ENCODE results near the gene CHD6. TPM values are rescaled to one million over a fixed set of nuclear protein-coding genes. Genes with fewer than 3 reads are reported as not detected.

The CHD6 gene
- total RNA-seq, 1 donor from 2014 or later = 114 TPM

DNA sequence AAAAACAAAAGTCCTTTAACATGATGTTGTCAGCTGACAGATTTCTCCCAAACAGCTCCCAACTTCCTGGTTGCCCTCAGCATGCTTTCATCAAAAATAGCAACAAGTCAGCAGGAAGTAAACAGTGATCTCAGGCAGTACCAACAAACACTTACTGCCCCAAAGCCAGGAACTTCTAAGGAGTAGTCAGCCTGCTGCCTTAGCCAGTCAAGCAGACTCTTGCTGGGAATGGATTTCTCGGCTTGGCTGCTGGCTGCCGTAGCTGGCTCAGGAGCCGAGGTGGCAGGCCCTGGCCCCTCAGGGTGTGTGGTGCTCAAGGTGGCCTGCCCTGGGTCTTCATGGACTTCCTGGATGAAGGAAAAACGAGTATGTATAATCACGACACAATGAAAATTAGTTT lies 205.0 kb downstream of the CHD6 start:
- no peaks in the 10 kb centered on the region for H3K4me1 Mint-ChIP-seq (ENCODE audit: low read depth)
- DNase-seq (ENCODE audit: low spot score, unreplicated experiment) = no peak
- H3K27me3 Mint-ChIP-seq = no peaks in the 10 kb centered on the region
- H3K36me3 Mint-ChIP-seq (ENCODE audit: insufficient read depth) = peaks cover 23% of the 10 kb centered on the region
- TF ChIP-seq, protein P1, sequence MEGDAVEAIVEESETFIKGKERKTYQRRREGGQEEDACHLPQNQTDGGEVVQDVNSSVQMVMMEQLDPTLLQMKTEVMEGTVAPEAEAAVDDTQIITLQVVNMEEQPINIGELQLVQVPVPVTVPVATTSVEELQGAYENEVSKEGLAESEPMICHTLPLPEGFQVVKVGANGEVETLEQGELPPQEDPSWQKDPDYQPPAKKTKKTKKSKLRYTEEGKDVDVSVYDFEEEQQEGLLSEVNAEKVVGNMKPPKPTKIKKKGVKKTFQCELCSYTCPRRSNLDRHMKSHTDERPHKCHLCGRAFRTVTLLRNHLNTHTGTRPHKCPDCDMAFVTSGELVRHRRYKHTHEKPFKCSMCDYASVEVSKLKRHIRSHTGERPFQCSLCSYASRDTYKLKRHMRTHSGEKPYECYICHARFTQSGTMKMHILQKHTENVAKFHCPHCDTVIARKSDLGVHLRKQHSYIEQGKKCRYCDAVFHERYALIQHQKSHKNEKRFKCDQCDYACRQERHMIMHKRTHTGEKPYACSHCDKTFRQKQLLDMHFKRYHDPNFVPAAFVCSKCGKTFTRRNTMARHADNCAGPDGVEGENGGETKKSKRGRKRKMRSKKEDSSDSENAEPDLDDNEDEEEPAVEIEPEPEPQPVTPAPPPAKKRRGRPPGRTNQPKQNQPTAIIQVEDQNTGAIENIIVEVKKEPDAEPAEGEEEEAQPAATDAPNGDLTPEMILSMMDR (IDR thresholded peaks at IDR 0.05; ENCODE audit: unreplicated experiment) = no peak
- H3K9me3 Mint-ChIP-seq (ENCODE audit: low read depth) = no peaks in the 10 kb centered on the region
- H3K27ac Mint-ChIP-seq = no peak overlapping the region
- no peak overlapping the region for H3K4me3 Mint-ChIP-seq (ENCODE audit: low read depth)

DNA sequence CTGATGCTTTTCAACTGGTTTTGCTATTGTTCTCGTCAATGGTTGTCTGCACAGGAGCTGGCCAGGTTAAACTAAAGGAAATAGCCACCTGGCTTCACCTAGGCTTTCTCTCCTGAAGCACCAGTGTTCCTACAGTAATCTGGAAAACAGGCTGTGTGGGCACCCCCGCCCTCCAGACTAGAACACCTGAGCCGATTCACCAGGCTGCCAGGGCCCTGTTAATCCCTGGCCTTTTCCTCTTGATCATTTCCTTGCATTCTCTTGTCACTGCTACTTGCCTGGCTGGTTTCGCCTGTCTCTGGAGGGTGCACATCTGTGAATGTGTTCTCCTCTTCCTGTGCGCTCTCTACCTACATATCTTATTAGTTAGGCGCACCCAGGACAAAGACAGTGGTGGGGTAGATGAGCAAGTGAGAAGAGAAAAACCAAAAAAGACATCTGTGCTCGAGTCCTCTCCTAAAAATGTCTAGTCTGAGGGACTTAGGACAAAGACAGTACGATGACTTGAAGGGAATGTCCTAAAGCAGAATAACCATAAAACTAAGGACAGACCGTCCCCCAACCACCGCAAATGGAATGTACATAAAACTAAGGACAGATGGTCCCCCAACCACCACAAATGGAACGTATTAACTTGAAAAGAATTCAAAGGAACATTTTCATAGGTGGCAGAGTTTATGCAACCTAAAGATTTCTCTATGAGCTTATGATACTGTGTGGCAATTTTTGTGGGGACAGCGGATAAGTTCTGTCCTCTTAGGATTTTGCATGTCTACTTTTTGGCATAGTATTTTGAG lies 205.7 kb downstream of the CHD6 start:
- Mint-ChIP-seq H3K4me3 (ENCODE audit: low read depth) (no peak overlapping the region), H3K4me1 (ENCODE audit: low read depth) (no peaks in the 10 kb centered on the region), H3K27ac (no peak overlapping the region), H3K27me3 (no peaks in the 10 kb centered on the region), H3K36me3 (ENCODE audit: insufficient read depth) (peaks cover 22% of the 10 kb centered on the region), H3K9me3 (ENCODE audit: low read depth) (no peaks in the 10 kb centered on the region)
- no peak for DNase-seq (ENCODE audit: low spot score, unreplicated experiment)
- TF ChIP-seq, protein P1 (IDR thresholded peaks at IDR 0.05; ENCODE audit: unreplicated experiment) = no peak

DNA sequence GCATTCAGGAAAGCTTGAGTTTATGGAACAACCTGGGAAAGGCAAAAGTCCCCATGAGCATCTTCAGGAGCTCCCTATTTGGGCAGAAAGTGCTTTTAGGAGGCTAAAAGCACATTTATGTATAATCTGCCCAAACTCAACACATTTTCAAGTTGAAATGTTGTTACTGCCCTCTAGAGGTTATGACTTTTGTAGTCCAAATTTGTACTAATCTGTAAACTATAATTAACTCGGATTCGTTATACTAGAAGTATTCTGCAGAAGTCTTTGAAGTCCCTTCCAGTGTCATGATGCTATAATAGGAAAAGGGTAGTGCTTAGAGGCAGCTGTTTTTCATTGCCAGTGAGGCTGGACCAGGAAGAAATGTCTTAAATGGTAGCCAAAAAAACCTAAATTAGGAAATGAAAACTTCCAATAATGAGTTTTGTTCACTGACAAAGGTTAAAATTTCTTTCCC lies 206.8 kb downstream of the CHD6 start:
- Mint-ChIP-seq H3K9me3 (ENCODE audit: low read depth) (no peaks in the 10 kb centered on the region), H3K4me3 (ENCODE audit: low read depth) (no peak overlapping the region), H3K27ac (no peak overlapping the region), H3K36me3 (ENCODE audit: insufficient read depth) (peaks cover 24% of the 10 kb centered on the region), H3K4me1 (ENCODE audit: low read depth) (no peaks in the 10 kb centered on the region), H3K27me3 (no peaks in the 10 kb centered on the region)
- TF ChIP-seq, protein P1 (IDR thresholded peaks at IDR 0.05; ENCODE audit: unreplicated experiment) = peak; percentile 35
- no peak for DNase-seq (ENCODE audit: low spot score, unreplicated experiment)

DNA sequence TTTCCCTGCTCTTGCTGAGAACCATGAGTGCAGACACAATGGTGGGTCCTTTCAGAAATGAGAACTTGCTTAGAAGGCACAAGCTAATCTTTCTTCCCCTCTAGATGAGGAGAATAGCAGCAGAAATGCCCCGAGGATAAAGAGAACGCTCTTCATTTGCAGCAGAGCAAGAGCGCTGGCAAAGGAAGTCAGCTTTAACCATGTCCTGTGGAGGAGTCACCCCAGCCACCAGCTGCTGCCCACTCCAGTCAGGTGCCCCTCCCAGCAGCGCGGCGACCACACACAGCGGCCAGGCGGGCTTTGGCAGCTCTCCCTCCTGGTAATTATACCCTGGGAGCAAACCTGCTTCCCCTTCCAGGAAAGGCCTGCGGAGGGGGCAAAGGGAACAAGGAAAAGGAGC lies 209.2 kb downstream of the CHD6 start:
- Mint-ChIP-seq H3K4me1 (ENCODE audit: low read depth) (no peaks in the 10 kb centered on the region), H3K36me3 (ENCODE audit: insufficient read depth) (peaks cover 24% of the 10 kb centered on the region), H3K27ac (peak overlapping the region; percentile 39), H3K4me3 (ENCODE audit: low read depth) (no peak overlapping the region), H3K27me3 (no peaks in the 10 kb centered on the region), H3K9me3 (ENCODE audit: low read depth) (no peaks in the 10 kb centered on the region)
- TF ChIP-seq, protein P1 (IDR thresholded peaks at IDR 0.05; ENCODE audit: unreplicated experiment) = no peak
- no peak for DNase-seq (ENCODE audit: low spot score, unreplicated experiment)

DNA sequence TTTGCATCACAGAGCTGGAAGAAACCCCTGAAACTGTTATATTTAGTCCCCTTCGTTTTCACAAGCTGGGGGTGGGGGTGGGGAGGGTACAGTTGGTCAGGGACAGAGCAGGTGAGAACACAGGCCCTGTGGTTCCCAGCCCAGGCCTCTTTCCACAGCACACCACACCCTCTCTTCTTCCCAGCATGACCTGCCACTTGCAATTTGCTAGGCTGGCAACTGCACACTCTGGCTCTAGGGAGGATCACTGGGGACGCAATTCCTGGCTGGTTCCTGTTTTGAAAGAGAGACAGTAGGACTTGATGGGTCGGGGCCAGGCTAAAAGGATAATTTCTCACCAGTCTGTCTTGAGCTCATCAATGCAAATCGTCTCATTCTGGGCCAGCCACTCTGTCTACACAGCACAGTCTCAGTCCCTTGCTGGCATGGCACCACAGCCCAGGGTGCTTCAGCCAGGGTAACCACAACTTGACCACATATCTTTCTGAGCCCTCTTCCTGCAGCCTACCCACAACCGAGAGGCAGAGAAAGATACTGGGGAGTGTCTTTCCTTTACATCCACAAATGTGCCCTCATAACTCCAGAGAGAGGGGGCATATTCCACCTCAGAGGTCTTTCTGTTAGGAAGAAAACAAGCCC lies 209.9 kb downstream of the CHD6 start:
- Mint-ChIP-seq H3K27me3 (no peaks in the 10 kb centered on the region), H3K9me3 (ENCODE audit: low read depth) (no peaks in the 10 kb centered on the region), H3K4me1 (ENCODE audit: low read depth) (no peaks in the 10 kb centered on the region), H3K4me3 (ENCODE audit: low read depth) (no peak overlapping the region), H3K36me3 (ENCODE audit: insufficient read depth) (peaks cover 21% of the 10 kb centered on the region), H3K27ac (no peak overlapping the region)
- TF ChIP-seq, protein P1 (IDR thresholded peaks at IDR 0.05; ENCODE audit: unreplicated experiment) = no peak
- no peak for DNase-seq (ENCODE audit: low spot score, unreplicated experiment)
